ENCODE data around the gene LEP. TPM values are rescaled to one million over a fixed set of nuclear protein-coding genes. Genes with fewer than 3 reads are reported as not detected.

The LEP gene
- total and polyA plus RNA-seq, 7 donors: 0.16 to 5.4 (median 0.85) TPM; not detected in 3

GRCh38 chr7:128267595-128267924 lies 26.5 kb downstream of the LEP start:
- 79 to 86% methylated on average over 4 of the region's 4 CpGs for WGBS, 2 donors
- intact Hi-C loops (cut with DNase I): no loop called here
- Histone ChIP-seq H3K27me3 (peaks cover 0 to 33% (median 5%) of the 10 kb centered on the region in 3 donors), H3K4me1 (peaks cover 0 to 35% (median 22%) of the 10 kb centered on the region in 4 donors), H3K27ac (peak overlapping the region; percentile 1 to 72 (median 54)), H3K4me3 (peak overlapping the region in 2 of 4 donors; percentile 24 to 30), H3K9me3 (no peaks in the 10 kb centered on the region), H3K36me3 (no peaks in the 10 kb centered on the region)
- DNase-seq: no peak
- TF ChIP-seq POLR2AphosphoS5 (IDR thresholded peaks at IDR 0.05) (no peak), EP300 (IDR thresholded peaks at IDR 0.05) (no peak), POLR2A (IDR thresholded peaks at IDR 0.05) (no peak), CTCF (IDR thresholded peaks at IDR 0.05) (no peak)

- Histone ChIP-seq H3K27me3 (peaks cover 0 to 34% (median 5%) of the 10 kb centered on the region in 3 donors), H3K36me3 (no peaks in the 10 kb centered on the region), H3K4me3 (no peak overlapping the region), H3K27ac (peak overlapping the region in 1 of 4 donors; percentile 72), H3K9me3 (no peaks in the 10 kb centered on the region), H3K4me1 (peaks cover 0 to 35% (median 22%) of the 10 kb centered on the region in 4 donors)
- 59 to 61% methylated on average over 2 of the region's 2 CpGs for WGBS, 2 donors
- DNase-seq: no peak
- TF ChIP-seq EP300 (IDR thresholded peaks at IDR 0.05) (no peak), POLR2A (IDR thresholded peaks at IDR 0.05) (no peak), CTCF (IDR thresholded peaks at IDR 0.05) (no peak), POLR2AphosphoS5 (IDR thresholded peaks at IDR 0.05) (no peak)
- intact Hi-C loops (cut with DNase I): no loop called here
Measured at GRCh38 chr7:128268233-128268632, 27.2 kb downstream of the LEP start.

DNA sequence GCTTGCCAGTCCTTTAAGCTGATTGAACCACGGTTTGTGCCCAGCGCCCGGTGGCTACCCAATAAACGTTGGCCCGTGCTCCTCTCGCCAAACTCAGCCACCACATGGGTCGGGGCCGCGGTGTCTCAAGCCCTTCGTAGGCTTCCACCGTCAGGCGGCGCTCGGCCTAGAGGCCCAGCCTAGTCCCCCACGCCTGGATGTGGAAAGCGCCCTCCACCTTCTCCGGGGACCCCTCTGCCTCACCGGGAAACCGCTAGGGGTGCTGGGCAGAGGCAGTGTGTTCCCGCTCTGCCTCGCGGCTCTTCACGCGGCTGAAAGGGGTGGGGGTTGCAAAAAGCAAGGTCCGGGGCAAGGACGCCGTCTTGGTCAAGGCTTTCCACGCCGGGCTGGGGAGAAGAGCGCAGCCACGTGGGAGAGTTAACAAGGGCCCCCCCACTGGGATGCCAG lies 29.8 kb downstream of the LEP start:
- H3K27me3 ChIP-seq: peaks cover 0 to 34% (median 5%) of the 10 kb centered on the region in 3 donors
- 20 to 44% methylated on average over 31 of the region's 31 CpGs for WGBS, 2 donors

DNA sequence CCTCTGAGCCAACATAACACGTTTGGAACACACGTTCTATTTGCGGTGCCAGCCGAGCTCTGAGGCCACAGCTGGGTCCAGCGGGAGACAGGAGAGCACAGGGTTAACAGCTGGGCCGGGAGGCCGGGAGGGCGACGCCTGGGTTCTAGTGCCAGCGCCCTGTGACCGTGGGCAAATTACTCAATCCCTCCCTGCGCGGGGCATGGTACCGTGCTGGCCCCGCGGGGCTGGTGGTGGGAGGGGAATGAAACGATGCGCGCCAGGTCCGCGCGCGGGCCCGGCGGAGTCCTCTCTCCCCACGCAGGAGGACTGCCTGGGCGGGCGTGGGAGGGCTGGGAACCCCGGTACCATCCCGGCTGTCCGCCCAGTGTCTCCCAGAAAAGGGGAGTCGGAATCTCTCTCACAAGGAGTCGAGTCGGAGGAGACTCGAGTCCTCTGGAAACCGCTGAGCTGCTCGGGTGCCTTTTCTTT lies 30.4 kb downstream of the LEP start:
- H3K4me1 ChIP-seq: peaks cover 0 to 31% (median 20%) of the 10 kb centered on the region in 4 donors
- no peaks in the 10 kb centered on the region for H3K9me3 ChIP-seq
- H3K27me3 ChIP-seq: peaks cover 0 to 34% (median 5%) of the 10 kb centered on the region in 3 donors
- no peaks in the 10 kb centered on the region for H3K36me3 ChIP-seq
- intact Hi-C loops (cut with DNase I): no loop called here
- no peak overlapping the region for H3K27ac ChIP-seq
- peak overlapping the region in 3 of 4 donors; percentile 17 to 37 (median 33) for H3K4me3 ChIP-seq
- DNase-seq: no peak
- WGBS, 2 donors: 3 to 11% methylated on average over 37 of the region's 37 CpGs
- no peak for TF ChIP-seq CTCF (IDR thresholded peaks at IDR 0.05)
- no peak for TF ChIP-seq EP300 (IDR thresholded peaks at IDR 0.05)
- TF ChIP-seq POLR2AphosphoS5 (IDR thresholded peaks at IDR 0.05): no peak
- no peak for TF ChIP-seq POLR2A (IDR thresholded peaks at IDR 0.05)

More for the DNA sequence above, 29.8 kb downstream of the LEP start:
- H3K27ac ChIP-seq: no peak overlapping the region
- TF ChIP-seq POLR2AphosphoS5 (IDR thresholded peaks at IDR 0.05) (no peak), POLR2A (IDR thresholded peaks at IDR 0.05) (no peak), EP300 (IDR thresholded peaks at IDR 0.05) (no peak), CTCF (IDR thresholded peaks at IDR 0.05) (no peak)
- DNase-seq: no peak
- H3K9me3 ChIP-seq: no peaks in the 10 kb centered on the region
- no peaks in the 10 kb centered on the region for H3K36me3 ChIP-seq
- H3K4me3 ChIP-seq: no peak overlapping the region
- intact Hi-C loops (cut with DNase I): no loop called here
- peaks cover 0 to 35% (median 22%) of the 10 kb centered on the region in 4 donors for H3K4me1 ChIP-seq
